Panc1 (cell line): Measurements from ENCODE around the gene STEAP1B. TPM values are rescaled to one million over a fixed set of nuclear protein-coding genes. Genes with fewer than 3 reads are reported as not detected.

Experiments
- ATAC-seq: fragments of 200-7000 bp; cut with Tn5 transposase; 2 replicates; pipeline ENCODE4 v1.9.1; 2020; ENCODE audit warnings: mild to moderate bottlenecking, moderate library complexity
- BruUV-seq: library from RNA; stranded (reverse); fragments of 400-500 nt; replicated peaks from 2 replicates; lab custom pipeline; 2021; lab: Mats Ljungman, UMichigan
- CTCF ChIA-PET: fragments of 300-600 bp; sonication (Branson Sonifier 250); formaldehyde crosslinking; loops from one replicate; lab custom pipeline; 2022; ENCODE audit warnings: antibody characterized with exemption; lab: Charles Lee
- POLR2A ChIA-PET: fragments of 300-600 bp; sonication (Branson Sonifier 250); formaldehyde crosslinking; loops from one replicate; lab custom pipeline; 2022; ENCODE audit warnings: antibody characterized with exemption; lab: Charles Lee
- DNase-seq: peaks from one replicate; pipeline ENCODE4 v3.0.0-alpha.2; 2010; ENCODE audit warnings: low read depth, low spot score
- H3K27ac ChIP-seq: 2 replicates; pipeline ENCODE4 v1.5.1; 2011; ENCODE audit warnings: mild to moderate bottlenecking, low read length, inconsistent platforms
- H3K27me3 ChIP-seq: fragments of 200-500 bp; sonication (Bioruptor generic); 2 replicates; pipeline ENCODE4 v1.6.0; 2014; ENCODE audit warnings: low read length, inconsistent platforms; ENCODE audit not compliant: control insufficient read depth, insufficient read depth
- H3K36me3 ChIP-seq: fragments of 200-500 bp; sonication (Bioruptor generic); 2 replicates; pipeline ENCODE4 v1.5.1; 2014; ENCODE audit warnings: inconsistent platforms, mild to moderate bottlenecking, low read length, moderate library complexity; ENCODE audit not compliant: control insufficient read depth, insufficient read depth
- H3K4me1 ChIP-seq: 2 replicates; pipeline ENCODE4 v1.5.1; 2011; ENCODE audit warnings: inconsistent platforms, mild to moderate bottlenecking, low read length, moderate library complexity; ENCODE audit not compliant: control insufficient read depth, insufficient read depth
- H3K4me3 ChIP-seq, 2 experiments: 2 replicates each; pipeline ENCODE4 v1.5.1; 2011 to 2012; ENCODE audit warnings: low read depth in 2 of 2, low read length in 2 of 2, mild to moderate bottlenecking in 2 of 2, inconsistent platforms in 1 of 2, moderate library complexity in 1 of 2
- H3K9me3 ChIP-seq: fragments of 200-500 bp; sonication (Bioruptor generic); 2 replicates; pipeline ENCODE4 v1.5.1; 2014; ENCODE audit warnings: low read depth, mild to moderate bottlenecking, inconsistent platforms, low read length, moderate library complexity; ENCODE audit not compliant: control insufficient read depth, insufficient read depth
- CTCF ChIP-seq: fragments of 450-650 bp; IDR thresholded peaks from 2 replicates; pipeline ENCODE4 v1.5.1; 2017; ENCODE audit warnings: mild to moderate bottlenecking
- POLR2AphosphoS5 ChIP-seq: IDR thresholded peaks from 2 replicates; pipeline ENCODE4 v1.6.1; 2012; ENCODE audit warnings: mild to moderate bottlenecking, low read depth, low read length, moderate library complexity
- REST ChIP-seq, 2 experiments: IDR thresholded peaks; 2 replicates each; pipeline ENCODE4 v1.6.1; 2011 to 2012; ENCODE audit warnings: low read depth in 2 of 2, control low read depth in 1 of 2, low read length in 1 of 2, mild to moderate bottlenecking in 1 of 2, moderate library complexity in 1 of 2; ENCODE audit not compliant: insufficient read depth in 1 of 2
- SIN3A ChIP-seq: IDR thresholded peaks from 2 replicates; pipeline ENCODE4 v1.6.1; 2012; ENCODE audit warnings: low read depth, mild to moderate bottlenecking, low read length, moderate library complexity, borderline replicate concordance; ENCODE audit not compliant: insufficient read depth
- TCF7L2 ChIP-seq: IDR thresholded peaks from 2 replicates; pipeline ENCODE4 v1.6.1; 2011; ENCODE audit warnings: mild to moderate bottlenecking, low read depth, low read length, inconsistent platforms
- in situ Hi-C: cut with HindIII; loops from 2 replicates; pipeline ENCODE4 v1.10.0; 2016; ENCODE audit warnings: low sequenced_read_pairs, low pct_unique_long_range_greater_than_20kb
- intact Hi-C: fragments of 100-400 bp; cut with micrococcal nuclease; formaldehyde crosslinking; loops from one replicate; pipeline ENCODE4 v1.10.0; 2022; ENCODE audit not compliant: unreplicated experiment
- total RNA-seq: library from RNA; stranded (reverse); gene quantifications from one replicate; pipeline ENCODE4 v1.2.1, GENCODE V29; 2021; ENCODE audit not compliant: unreplicated experiment

STEAP1B gene
- total RNA-seq, 1 experiment from 2014 or later = 3.3 TPM

GRCh38 chr7:22400150-22400814 is 99.7 kb downstream of the STEAP1B start:
- DNase-seq = no peak
- in situ Hi-C loops (no loop called here), intact Hi-C loops (no loop called here)
- no peak overlapping the region for H3K4me3 ChIP-seq
- ChIA-PET CTCF (no interaction called here), POLR2A (no interaction called here)
- H3K4me1 ChIP-seq = no peaks in the 10 kb centered on the region
- no TSS peak for BruUV-seq
- H3K27ac ChIP-seq = no peak overlapping the region
- no peaks in the 10 kb centered on the region for H3K27me3 ChIP-seq
- no peak for ATAC-seq
- H3K36me3 ChIP-seq = no peaks in the 10 kb centered on the region
- TF ChIP-seq CTCF (no peak), TCF7L2 (no peak), SIN3A (no peak)
- H3K9me3 ChIP-seq = no peaks in the 10 kb centered on the region

GRCh38 chr7:22399546-22399945 is 100.4 kb downstream of the STEAP1B start:
- DNase-seq (no peak), ATAC-seq (no peak)
- H3K4me3 ChIP-seq = no peak overlapping the region
- no peaks in the 10 kb centered on the region for H3K27me3 ChIP-seq
- H3K9me3 ChIP-seq = no peaks in the 10 kb centered on the region
- H3K36me3 ChIP-seq = no peaks in the 10 kb centered on the region
- CTCF ChIA-PET = no interaction called here
- no peak overlapping the region for H3K27ac ChIP-seq
- no peaks in the 10 kb centered on the region for H3K4me1 ChIP-seq
- TF ChIP-seq REST (IDR thresholded peaks at IDR 0.05; ENCODE audit: insufficient read depth in 1 of 2, low read depth in 2 of 2, low read length in 1 of 2) = no peak
- TF ChIP-seq CTCF = no peak
- no peak for TF ChIP-seq POLR2AphosphoS5
- TF ChIP-seq SIN3A = no peak
- TF ChIP-seq TCF7L2 = no peak
- BruUV-seq = no TSS peak
- POLR2A ChIA-PET = no interaction called here
- in situ Hi-C loops = no loop called here
- intact Hi-C loops = no loop called here
